HCT116 (cell line): ENCODE results near the gene RRBP1.

ENCODE experiments used
- ATF3 ChIP-seq: IDR thresholded peaks from 2 replicates; pipeline ENCODE4 v1.6.1; 2012
- CTCF ChIP-seq, 3 experiments: fragments of 200-600 bp in 1 of 3; sonication (generic) in 1 of 3; IDR thresholded peaks in 2 of 3; conservative IDR thresholded peaks in 1 of 3; 2 replicates each; pipeline ENCODE4 v1.5.1; 2012 to 2017; ENCODE audit warnings: low read depth in 2 of 3, low read length in 2 of 3, antibody characterized with exemption in 1 of 3, borderline replicate concordance in 1 of 3, control low read depth in 1 of 3, mild to moderate bottlenecking in 1 of 3, mixed read lengths in 1 of 3, mixed run types in 1 of 3, moderate library complexity in 1 of 3; ENCODE audit not compliant: insufficient read depth in 1 of 3
- EZH2phosphoT487 ChIP-seq: fragments of 200-600 bp; IDR thresholded peaks from 2 replicates; pipeline ENCODE4 v1.6.1; 2018; ENCODE audit warnings: antibody characterized with exemption, borderline replicate concordance
- JUND ChIP-seq: IDR thresholded peaks from 2 replicates; pipeline ENCODE4 v1.6.1; 2012
- MAX ChIP-seq: IDR thresholded peaks from 2 replicates; pipeline ENCODE4 v1.6.1; 2012
- POLR2A ChIP-seq: IDR thresholded peaks from 2 replicates; pipeline ENCODE4 v1.7.0; 2011; ENCODE audit warnings: borderline replicate concordance; ENCODE audit not compliant: insufficient read depth, insufficient read length; ENCODE audit errors: extremely low read depth
- POLR2AphosphoS5 ChIP-seq: IDR thresholded peaks from 2 replicates; pipeline ENCODE4 v1.6.1; 2011; ENCODE audit warnings: mild to moderate bottlenecking, low read depth, low read length, moderate library complexity
- SIN3A ChIP-seq: IDR thresholded peaks from 2 replicates; pipeline ENCODE4 v1.6.1; 2012; ENCODE audit warnings: low read depth
- SRF ChIP-seq: IDR thresholded peaks from 2 replicates; pipeline ENCODE4 v1.6.1; 2012; ENCODE audit warnings: low read depth

- TF ChIP-seq SRF (no peak), CTCF (IDR thresholded peaks at IDR 0.05 in 2 of 3, conservative IDR thresholded peaks at IDR 0.05 in 1 of 3; ENCODE audit: borderline replicate concordance in 1 of 3, insufficient read depth in 1 of 3, low read depth in 2 of 3, low read length in 2 of 3) (no peak), SIN3A (no peak), MAX (no peak), JUND (no peak), ATF3 (no peak), POLR2A (no peak), EZH2phosphoT487 (no peak), POLR2AphosphoS5 (no peak)
Observed at GRCh38 chr20:17706632-17707031, 24.6 kb upstream of the RRBP1 start.
